DMS 273 (cell line): ENCODE results near the gene LGALS9.

ENCODE experiments used
- DNase-seq: peaks from one replicate; lab custom pipeline; 2025; ENCODE audit not compliant: unreplicated experiment; lab: John Stamatoyannopoulos, UW

LGALS9 gene

GRCh38 chr17:27630607-27631410 lies at the start of gene LGALS9:
LGALS9 (plus strand) TSS chr17:27631188; CDS start chr17:27631266, 78 bp downstream.
- no peak for DNase-seq

GRCh38 chr17:27582696-27583095 lies 48.3 kb upstream of the LGALS9 start:
- DNase-seq = no peak

- no peak for DNase-seq
These were observed 45.8 kb upstream of the LGALS9 start for GRCh38 chr17:27585153-27585681.

GRCh38 chr17:27585792-27586191 lies 45.2 kb upstream of the LGALS9 start:
- peak; percentile 25 for DNase-seq

GRCh38 chr17:27586203-27586721 lies 44.7 kb upstream of the LGALS9 start:
- DNase-seq = peak; percentile 25

- DNase-seq = no peak
These were observed 42.6 kb upstream of the LGALS9 start for GRCh38 chr17:27588354-27588753.

GRCh38 chr17:27590864-27591263 lies 40.1 kb upstream of the LGALS9 start:
- no peak for DNase-seq

- no peak for DNase-seq
These were observed 39.0 kb upstream of the LGALS9 start for GRCh38 chr17:27591986-27592385.

- no peak for DNase-seq
These were observed 37.6 kb upstream of the LGALS9 start for GRCh38 chr17:27593232-27593856.

GRCh38 chr17:27593857-27594255 lies 37.1 kb upstream of the LGALS9 start:
- DNase-seq = no peak

- DNase-seq = no peak
These were observed 35.8 kb upstream of the LGALS9 start for GRCh38 chr17:27595208-27595607.

GRCh38 chr17:27596096-27596495 lies 34.9 kb upstream of the LGALS9 start:
- peak; percentile 35 for DNase-seq

- DNase-seq = peak; percentile 63
These were observed 34.3 kb upstream of the LGALS9 start for GRCh38 chr17:27596566-27597187.

GRCh38 chr17:27597188-27597580 lies 33.8 kb upstream of the LGALS9 start:
- no peak for DNase-seq

GRCh38 chr17:27597783-27598320 lies 33.1 kb upstream of the LGALS9 start:
- DNase-seq = no peak

- DNase-seq = no peak
These were observed 32.5 kb upstream of the LGALS9 start for GRCh38 chr17:27598337-27599050.

- DNase-seq = no peak
These were observed 30.5 kb upstream of the LGALS9 start for GRCh38 chr17:27600471-27600870.

GRCh38 chr17:27601069-27601974 lies 29.7 kb upstream of the LGALS9 start:
- DNase-seq = peak; percentile 89

- no peak for DNase-seq
These were observed 29.0 kb upstream of the LGALS9 start for GRCh38 chr17:27601975-27602302.
